NCI-H510A treated with DMSO at 0.1 percent for 48 hours (cell line): ENCODE results near the gene MED12.

Experiments
- DNase-seq: peaks from one replicate; lab custom pipeline; 2025; lab: John Stamatoyannopoulos, UW

The MED12 gene

GRCh38 chrX:71118032-71118984, at the start of gene MED12:
Gene MED12, plus strand, starts transcription at chrX:71118596. Its CDS starts 159 bp downstream, at chrX:71118755.
- peak; percentile 74 for DNase-seq

- no peak for DNase-seq
Measured at GRCh38 chrX:71070531-71070930, 47.9 kb upstream of the MED12 start.

- no peak for DNase-seq
Measured at GRCh38 chrX:71081330-71082123, 36.9 kb upstream of the MED12 start.

GRCh38 chrX:71082124-71082647, 36.2 kb upstream of the MED12 start:
- no peak for DNase-seq

GRCh38 chrX:71082822-71083221, 35.6 kb upstream of the MED12 start:
- no peak for DNase-seq

- no peak for DNase-seq
Measured at GRCh38 chrX:71085900-71086299, 32.5 kb upstream of the MED12 start.

- no peak for DNase-seq
Measured at GRCh38 chrX:71091263-71091662, 27.1 kb upstream of the MED12 start.

GRCh38 chrX:71095033-71095432, 23.4 kb upstream of the MED12 start:
- DNase-seq = no peak

- DNase-seq = peak; percentile 63
Measured at GRCh38 chrX:71095555-71095980, 22.8 kb upstream of the MED12 start, which contains the start of gene FOXO4. Gene FOXO4, plus strand, starts transcription at chrX:71095851. Its CDS starts 678 bp downstream, at chrX:71096529.

GRCh38 chrX:71095981-71096759, 22.2 kb upstream of the MED12 start:
- DNase-seq = peak; percentile 52

- DNase-seq = no peak
Measured at GRCh38 chrX:71096760-71097032, 21.7 kb upstream of the MED12 start.

GRCh38 chrX:71098302-71098701, 20.1 kb upstream of the MED12 start:
- peak; percentile 3 for DNase-seq

GRCh38 chrX:71098951-71099506, 19.4 kb upstream of the MED12 start:
- no peak for DNase-seq

- DNase-seq = no peak
Measured at GRCh38 chrX:71099736-71100135, 18.7 kb upstream of the MED12 start.

GRCh38 chrX:71100581-71101505, 17.6 kb upstream of the MED12 start:
- no peak for DNase-seq

GRCh38 chrX:71102292-71102691, 16.1 kb upstream of the MED12 start:
- no peak for DNase-seq

GRCh38 chrX:71103110-71103983, 15.0 kb upstream of the MED12 start:
- no peak for DNase-seq

GRCh38 chrX:71105628-71106027, 12.8 kb upstream of the MED12 start:
- no peak for DNase-seq

GRCh38 chrX:71106427-71106826, 12.0 kb upstream of the MED12 start, which contains the start of gene CXorf65:
Gene CXorf65, minus strand, starts transcription at chrX:71106740. Its CDS starts 184 bp downstream, at chrX:71106556.
- DNase-seq = no peak
